SU-DHL-6 (cell line): ENCODE results near the gene MTX3.

Experiments
- EZH2phosphoT487 ChIP-seq: fragments of 200-600 bp; sonication (generic), shearing (Covaris generic); conservative IDR thresholded peaks from 2 replicates; pipeline ENCODE4 v1.6.1; 2018; ENCODE audit warnings: mild to moderate bottlenecking, antibody characterized with exemption, low read length, moderate library complexity, mixed read lengths
- TF ChIP-seq, protein P1 (sequence below): fragments of 200-600 bp; sonication (generic); IDR thresholded peaks from one replicate; pipeline ENCODE4 v1.5.1; 2017; ENCODE audit warnings: antibody characterized with exemption, mild to moderate bottlenecking, low read length, moderate library complexity; ENCODE audit not compliant: insufficient read depth, poor library complexity, severe bottlenecking

DNA sequence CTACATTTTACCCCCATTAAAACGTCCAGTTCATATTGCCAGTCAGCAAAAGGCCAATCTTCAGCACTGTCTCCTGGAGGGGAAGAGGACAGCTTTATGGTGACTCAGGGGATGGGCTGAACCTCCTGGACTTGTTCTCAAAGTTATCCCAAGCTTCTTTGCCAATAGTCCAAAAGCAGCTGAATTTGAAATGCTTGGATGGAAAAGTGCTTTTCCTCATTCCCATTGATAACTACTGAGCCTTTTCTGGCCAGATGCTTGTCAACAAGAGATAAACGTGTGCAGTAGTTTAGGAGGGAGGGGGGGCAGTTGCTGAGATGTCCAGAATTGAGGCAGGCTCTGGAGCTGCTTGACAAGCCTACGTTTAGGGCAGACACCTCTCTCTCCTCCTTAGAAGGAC, 43.5 kb downstream of the MTX3 start:
- TF ChIP-seq, protein P1, sequence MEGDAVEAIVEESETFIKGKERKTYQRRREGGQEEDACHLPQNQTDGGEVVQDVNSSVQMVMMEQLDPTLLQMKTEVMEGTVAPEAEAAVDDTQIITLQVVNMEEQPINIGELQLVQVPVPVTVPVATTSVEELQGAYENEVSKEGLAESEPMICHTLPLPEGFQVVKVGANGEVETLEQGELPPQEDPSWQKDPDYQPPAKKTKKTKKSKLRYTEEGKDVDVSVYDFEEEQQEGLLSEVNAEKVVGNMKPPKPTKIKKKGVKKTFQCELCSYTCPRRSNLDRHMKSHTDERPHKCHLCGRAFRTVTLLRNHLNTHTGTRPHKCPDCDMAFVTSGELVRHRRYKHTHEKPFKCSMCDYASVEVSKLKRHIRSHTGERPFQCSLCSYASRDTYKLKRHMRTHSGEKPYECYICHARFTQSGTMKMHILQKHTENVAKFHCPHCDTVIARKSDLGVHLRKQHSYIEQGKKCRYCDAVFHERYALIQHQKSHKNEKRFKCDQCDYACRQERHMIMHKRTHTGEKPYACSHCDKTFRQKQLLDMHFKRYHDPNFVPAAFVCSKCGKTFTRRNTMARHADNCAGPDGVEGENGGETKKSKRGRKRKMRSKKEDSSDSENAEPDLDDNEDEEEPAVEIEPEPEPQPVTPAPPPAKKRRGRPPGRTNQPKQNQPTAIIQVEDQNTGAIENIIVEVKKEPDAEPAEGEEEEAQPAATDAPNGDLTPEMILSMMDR, result no peak
- TF ChIP-seq EZH2phosphoT487, result no peak
